GM12878 (cell line): ENCODE results near the gene TMEM263.

Source experiments
- EZH2 ChIP-seq: IDR thresholded peaks from 2 replicates; pipeline ENCODE4 v1.6.1; 2012; ENCODE audit warnings: low read depth, mild to moderate bottlenecking, control low read depth, inconsistent platforms, low read length, borderline replicate concordance; ENCODE audit not compliant: control insufficient read depth
- GABPA ChIP-seq: IDR thresholded peaks from 2 replicates; pipeline ENCODE4 v1.6.1; 2014; ENCODE audit warnings: antibody characterized with exemption, low read depth, mild to moderate bottlenecking, inconsistent platforms
- HDAC2 ChIP-seq: fragments of 200-600 bp; sonication (generic); IDR thresholded peaks from 2 replicates; pipeline ENCODE4 v1.6.1; 2017
- JUND ChIP-seq: IDR thresholded peaks from 2 replicates; pipeline ENCODE4 v1.6.1; 2012; ENCODE audit warnings: low read depth, mild to moderate bottlenecking, low read length, improper control_type of control experiment, moderate library complexity
- MEF2B ChIP-seq: fragments of 450-650 bp; IDR thresholded peaks from 2 replicates; pipeline ENCODE4 v1.6.1; 2018; ENCODE audit warnings: mild to moderate bottlenecking, moderate library complexity; ENCODE audit not compliant: partially characterized antibody, poor library complexity, severe bottlenecking
- POLR2A ChIP-seq: IDR thresholded peaks from 2 replicates; pipeline ENCODE4 v1.6.1; 2011; ENCODE audit warnings: low read depth, mild to moderate bottlenecking, low read length
- POLR2AphosphoS5 ChIP-seq: IDR thresholded peaks from 2 replicates; pipeline ENCODE4 v1.6.1; 2011; ENCODE audit warnings: mild to moderate bottlenecking, low read length, inconsistent platforms
- POU2F2 ChIP-seq: IDR thresholded peaks from 3 replicates; pipeline ENCODE4 v1.6.1; 2011; ENCODE audit warnings: low read depth, mild to moderate bottlenecking, low read length, borderline replicate concordance
- RAD21 ChIP-seq: IDR thresholded peaks from 2 replicates; pipeline ENCODE4 v1.6.1; 2011; ENCODE audit warnings: mild to moderate bottlenecking, low read depth, low read length, moderate library complexity; ENCODE audit not compliant: insufficient read depth
- TAF1 ChIP-seq: IDR thresholded peaks from 2 replicates; pipeline ENCODE4 v1.6.1; 2011; ENCODE audit warnings: mild to moderate bottlenecking, low read depth, low read length, borderline replicate concordance
- ZBTB40 ChIP-seq: fragments of 450-650 bp; IDR thresholded peaks from 2 replicates; pipeline ENCODE4 v1.6.1; 2016; ENCODE audit warnings: mild to moderate bottlenecking, moderate library complexity, borderline replicate concordance
- TF ChIP-seq, protein P1 (sequence below), 3 experiments: IDR thresholded peaks in 2 of 3; conservative IDR thresholded peaks in 1 of 3; 2 replicates each; pipeline ENCODE4 v1.5.1; 2011; ENCODE audit warnings: low read depth in 3 of 3, low read length in 3 of 3, mild to moderate bottlenecking in 3 of 3, control low read depth in 2 of 3, moderate library complexity in 2 of 3, inconsistent platforms in 1 of 3, mixed read lengths in 1 of 3; ENCODE audit not compliant: control insufficient read depth in 2 of 3, insufficient read depth in 1 of 3; ENCODE audit errors: extremely low read depth in 1 of 3

DNA sequence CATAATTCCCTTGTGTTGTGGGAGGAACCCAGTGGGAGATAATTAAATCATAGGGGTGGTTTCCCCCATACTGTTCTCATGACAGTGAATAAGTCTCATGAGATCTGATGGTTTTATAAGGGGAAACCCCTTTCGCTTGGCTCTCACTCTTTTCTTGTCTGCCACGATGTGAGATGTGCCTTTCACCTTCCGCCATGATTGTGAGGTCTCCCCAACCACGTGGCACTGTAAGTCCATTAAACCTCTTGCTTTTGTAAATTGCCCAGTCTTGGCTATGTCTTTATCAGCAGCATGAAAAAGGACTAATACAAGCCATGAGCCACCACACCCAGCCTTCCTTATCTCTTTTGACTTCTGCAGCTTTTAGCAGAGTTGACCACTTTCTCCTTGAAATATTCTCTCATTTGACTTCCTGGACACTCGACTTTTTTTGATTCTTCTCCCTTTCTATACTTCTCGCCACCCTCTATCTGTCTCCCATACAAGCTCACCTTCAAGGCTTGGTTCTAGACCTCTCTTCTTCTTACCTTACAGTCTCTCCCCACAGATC lies 29.0 kb downstream of the TMEM263 start:
- no peak for TF ChIP-seq POLR2A
- TF ChIP-seq RAD21: no peak
- TF ChIP-seq EZH2: no peak
- TF ChIP-seq POU2F2: no peak
- TF ChIP-seq ZBTB40: no peak
- TF ChIP-seq POLR2AphosphoS5: no peak
- TF ChIP-seq, protein P1, sequence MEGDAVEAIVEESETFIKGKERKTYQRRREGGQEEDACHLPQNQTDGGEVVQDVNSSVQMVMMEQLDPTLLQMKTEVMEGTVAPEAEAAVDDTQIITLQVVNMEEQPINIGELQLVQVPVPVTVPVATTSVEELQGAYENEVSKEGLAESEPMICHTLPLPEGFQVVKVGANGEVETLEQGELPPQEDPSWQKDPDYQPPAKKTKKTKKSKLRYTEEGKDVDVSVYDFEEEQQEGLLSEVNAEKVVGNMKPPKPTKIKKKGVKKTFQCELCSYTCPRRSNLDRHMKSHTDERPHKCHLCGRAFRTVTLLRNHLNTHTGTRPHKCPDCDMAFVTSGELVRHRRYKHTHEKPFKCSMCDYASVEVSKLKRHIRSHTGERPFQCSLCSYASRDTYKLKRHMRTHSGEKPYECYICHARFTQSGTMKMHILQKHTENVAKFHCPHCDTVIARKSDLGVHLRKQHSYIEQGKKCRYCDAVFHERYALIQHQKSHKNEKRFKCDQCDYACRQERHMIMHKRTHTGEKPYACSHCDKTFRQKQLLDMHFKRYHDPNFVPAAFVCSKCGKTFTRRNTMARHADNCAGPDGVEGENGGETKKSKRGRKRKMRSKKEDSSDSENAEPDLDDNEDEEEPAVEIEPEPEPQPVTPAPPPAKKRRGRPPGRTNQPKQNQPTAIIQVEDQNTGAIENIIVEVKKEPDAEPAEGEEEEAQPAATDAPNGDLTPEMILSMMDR (IDR thresholded peaks at IDR 0.05 in 2 of 3, conservative IDR thresholded peaks at IDR 0.05 in 1 of 3; ENCODE audit: control insufficient read depth in 2 of 3, extremely low read depth in 1 of 3, insufficient read depth in 1 of 3, low read depth in 3 of 3, low read length in 3 of 3): no peak
- TF ChIP-seq JUND: no peak
- no peak for TF ChIP-seq GABPA
- TF ChIP-seq MEF2B: no peak
- TF ChIP-seq TAF1: no peak
- TF ChIP-seq HDAC2: no peak
